KG1 (cell line): ENCODE results near the gene CCDC59.
"Not testable (repeated sequence)": the region's sequence is repeated elsewhere in the genome, so short reads cannot be mapped to it uniquely, and the experiment has no call there.

Experiments
- DNase-seq: peaks from one replicate; lab custom pipeline; 2025; lab: John Stamatoyannopoulos, UW

Gene CCDC59, protein sequence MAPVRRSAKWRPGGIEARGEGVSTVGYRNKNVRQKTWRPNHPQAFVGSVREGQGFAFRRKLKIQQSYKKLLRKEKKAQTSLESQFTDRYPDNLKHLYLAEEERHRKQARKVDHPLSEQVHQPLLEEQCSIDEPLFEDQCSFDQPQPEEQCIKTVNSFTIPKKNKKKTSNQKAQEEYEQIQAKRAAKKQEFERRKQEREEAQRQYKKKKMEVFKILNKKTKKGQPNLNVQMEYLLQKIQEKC

DNA sequence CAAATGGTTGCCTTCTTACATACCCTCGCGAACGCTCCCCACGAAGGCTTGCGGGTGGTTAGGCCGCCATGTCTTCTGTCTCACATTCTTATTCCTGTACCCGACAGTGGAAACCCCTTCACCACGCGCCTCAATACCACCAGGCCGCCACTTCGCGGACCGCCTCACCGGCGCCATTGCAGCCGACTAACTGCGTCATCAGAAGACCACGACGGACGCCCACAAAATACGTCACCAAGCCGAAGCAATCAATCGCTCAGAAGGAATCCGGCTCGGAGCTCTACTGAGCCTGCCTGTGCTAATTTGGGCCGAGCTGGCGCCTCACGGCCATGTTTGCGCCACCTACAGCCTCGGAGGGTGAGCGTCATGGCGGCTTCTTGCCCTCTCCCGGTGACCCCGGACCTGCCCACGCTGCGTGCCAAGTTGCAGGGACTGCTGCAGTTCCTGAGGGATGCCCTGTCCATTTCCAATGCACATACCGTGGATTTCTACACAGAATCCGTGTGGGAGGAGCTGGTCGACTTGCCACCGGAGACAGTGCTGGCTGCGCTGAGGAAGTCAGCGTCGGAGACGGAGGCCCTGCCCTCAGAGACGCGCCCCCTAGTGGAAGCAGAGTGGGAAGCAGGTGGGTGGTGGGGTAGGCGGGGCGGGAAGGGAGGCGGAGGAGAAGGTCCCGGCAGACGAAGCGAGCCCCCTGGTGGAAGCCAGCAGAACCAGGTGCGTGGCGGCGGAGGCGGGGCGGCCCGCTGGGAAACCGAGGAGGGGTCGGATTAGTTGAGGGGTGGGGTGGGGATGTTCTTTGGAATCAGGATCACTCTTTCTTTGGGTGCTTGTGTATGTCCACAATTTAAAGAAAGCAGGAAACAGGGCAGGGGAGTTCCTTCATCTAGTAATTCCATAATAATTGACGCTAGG, at the start of gene CCDC59, which contains the start of gene METTL25:
CCDC59 (minus strand) TSS at position 188 of the 915 bp plus-strand sequence; CDS start at position 177, 11 bp downstream.
METTL25 (plus strand) TSS at position 330 of the 915 bp plus-strand sequence; CDS start at position 367, 37 bp downstream.
- peak; percentile 93 for DNase-seq

DNA sequence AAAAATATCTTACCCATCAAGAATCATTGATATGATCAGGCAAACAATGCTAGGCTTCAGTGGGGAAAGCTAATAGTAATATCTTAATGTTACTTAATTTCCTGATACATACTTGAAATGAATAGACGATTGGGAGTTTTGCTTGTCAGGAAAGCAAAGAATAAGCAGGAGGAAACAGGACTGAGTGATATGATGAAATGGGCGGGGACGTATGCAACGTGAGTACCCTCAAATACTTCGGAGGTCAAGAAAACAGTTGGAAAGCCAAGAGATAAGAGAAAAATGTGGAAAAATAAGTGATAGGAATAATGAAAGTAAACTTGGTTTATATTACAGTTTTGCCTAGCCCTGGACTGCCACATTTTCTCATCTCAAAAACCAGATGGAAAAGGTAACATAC, 49.3 kb upstream of the CCDC59 start:
- no peak for DNase-seq

DNA sequence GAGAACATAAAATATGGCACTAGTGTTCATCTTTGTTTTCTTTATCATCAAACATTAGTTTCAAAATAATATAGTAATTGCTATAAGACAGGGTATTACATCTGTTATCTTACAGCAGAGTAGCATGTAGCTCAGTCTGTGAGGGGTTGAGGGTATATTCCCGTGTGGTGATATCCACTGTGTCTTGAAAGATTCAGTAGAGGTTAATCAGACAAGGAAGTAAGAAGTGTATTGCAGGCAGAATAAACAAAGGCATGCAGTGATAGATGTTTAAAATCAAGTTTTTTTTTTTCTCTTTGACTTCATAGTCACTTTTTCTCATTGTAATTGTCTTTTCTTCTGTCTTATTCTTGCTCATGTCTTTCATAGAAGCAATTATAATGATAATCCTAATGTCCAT, 48.5 kb upstream of the CCDC59 start:
- no peak for DNase-seq

DNA sequence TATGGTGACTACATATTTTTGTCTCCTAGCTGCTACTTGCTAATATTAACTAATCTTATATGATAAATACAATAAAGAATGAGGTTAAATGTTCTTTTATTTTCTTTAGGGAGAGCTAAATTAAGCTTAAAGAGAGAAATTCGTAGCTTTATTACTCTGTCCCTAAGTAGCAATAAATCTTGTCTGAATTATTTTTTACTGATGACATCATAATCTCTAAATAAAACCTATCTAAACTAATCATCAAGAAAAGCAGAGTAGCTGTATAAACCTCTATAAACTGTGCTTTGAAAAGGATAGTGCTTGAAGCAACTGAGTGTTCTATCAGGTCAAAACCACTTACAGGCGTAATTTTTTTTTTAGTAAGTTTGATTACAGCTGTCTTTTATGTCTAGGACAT, 42.6 kb upstream of the CCDC59 start:
- DNase-seq, result no peak

DNA sequence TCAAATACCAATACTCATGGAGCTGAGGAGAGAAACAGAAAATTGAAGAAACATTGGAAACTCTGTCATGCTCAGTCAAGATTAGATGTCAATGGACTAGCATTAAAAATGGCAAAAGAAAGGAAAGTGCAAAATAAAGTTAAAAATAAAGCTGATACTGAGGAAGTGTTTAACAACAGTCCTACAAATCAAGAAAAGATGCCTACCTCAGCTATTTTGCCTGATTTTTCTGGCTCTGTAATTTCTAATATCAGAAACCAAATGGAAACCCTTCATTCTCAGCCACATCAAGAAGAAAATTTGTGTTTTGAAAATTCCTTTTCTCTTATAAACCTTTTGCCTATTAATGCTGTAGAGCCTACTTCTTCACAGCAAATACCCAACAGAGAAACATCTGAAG, 40.7 kb upstream of the CCDC59 start:
- no peak for DNase-seq

DNA sequence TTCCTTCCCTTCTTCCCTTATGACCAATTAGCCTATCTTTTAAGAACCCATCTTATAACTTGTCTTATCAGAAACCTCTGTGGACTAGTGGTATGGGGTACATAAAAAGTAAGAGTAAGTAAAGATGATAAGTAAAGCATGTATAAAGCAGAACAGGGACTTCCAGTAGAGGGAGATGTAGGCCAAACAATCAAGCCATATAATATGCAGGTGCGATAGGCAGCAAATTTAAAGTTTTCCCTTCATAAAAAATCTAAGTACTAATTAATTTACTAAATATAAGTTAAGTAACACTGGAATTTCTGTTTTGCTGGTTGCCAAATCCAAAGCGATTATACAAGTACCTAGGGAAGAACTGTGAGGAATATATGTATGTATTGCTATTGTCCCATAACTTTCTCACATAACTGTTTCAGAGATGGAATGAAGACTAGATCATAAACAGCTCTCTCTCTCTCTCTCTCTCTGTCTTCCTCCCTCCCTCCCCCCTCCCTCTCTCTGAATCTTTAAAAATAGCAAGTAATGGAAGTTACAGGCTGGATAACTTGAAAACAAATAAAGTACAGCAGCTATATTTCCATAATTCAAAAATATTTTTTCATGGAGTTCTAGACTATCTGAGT, 25.9 kb upstream of the CCDC59 start:
- DNase-seq, result no peak

DNA sequence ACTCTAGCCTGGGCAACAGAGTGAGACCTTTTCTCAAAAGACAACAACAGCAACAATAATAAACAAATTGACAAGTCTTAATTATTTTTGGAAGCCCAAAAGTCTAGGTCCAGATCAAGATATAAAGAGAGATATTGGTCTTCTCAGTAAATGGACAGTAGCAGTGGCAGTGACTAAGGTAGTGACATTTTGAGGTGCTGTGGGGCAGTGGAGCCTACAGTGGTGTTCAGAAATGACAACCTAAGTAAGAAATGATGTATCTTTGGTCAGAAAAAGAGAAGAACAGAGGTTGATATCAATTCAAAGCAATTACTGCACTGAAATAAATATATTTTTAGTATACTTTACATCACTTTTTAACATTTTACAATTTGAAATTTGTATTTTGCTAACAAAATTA, 20.8 kb upstream of the CCDC59 start:
- DNase-seq, result no peak

DNA sequence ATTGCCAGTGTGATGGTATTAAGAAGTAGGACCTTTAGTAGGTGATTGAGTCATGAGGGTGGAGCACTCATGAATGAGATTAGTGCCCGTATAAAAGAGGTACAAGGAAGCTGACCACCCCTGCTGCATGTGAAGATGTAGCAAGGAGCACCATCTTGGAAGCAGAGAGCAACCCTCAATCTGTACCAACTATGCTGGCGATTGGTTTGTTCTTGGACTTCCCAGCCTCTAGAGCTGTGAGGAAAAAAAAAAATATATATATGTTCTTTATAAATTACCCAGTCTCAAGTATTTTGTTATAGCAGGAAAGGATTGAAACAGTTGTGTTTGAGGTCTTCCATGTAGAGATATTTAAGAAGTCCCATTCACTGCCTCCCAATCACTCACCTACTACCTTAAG, 17.0 kb upstream of the CCDC59 start:
- no peak for DNase-seq

DNA sequence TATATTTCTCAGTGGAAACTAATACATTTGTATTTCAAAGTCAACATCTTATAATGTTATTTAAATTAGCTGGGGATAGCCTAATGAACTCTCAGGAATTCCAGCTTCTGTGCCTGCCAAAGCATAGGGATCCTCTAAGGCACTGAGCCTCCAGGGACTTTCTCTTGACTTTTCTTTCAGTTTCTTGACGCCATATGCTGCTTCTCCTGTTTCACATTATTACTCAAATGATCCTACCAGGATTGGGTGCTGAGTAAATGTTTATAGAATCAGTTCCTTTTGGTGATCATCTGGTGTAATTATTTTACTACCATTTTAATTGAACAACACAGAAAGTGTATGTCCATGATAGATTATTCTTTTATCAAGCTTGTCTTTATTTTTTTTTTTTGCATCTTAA, 8.0 kb upstream of the CCDC59 start:
- DNase-seq, result no peak

DNA sequence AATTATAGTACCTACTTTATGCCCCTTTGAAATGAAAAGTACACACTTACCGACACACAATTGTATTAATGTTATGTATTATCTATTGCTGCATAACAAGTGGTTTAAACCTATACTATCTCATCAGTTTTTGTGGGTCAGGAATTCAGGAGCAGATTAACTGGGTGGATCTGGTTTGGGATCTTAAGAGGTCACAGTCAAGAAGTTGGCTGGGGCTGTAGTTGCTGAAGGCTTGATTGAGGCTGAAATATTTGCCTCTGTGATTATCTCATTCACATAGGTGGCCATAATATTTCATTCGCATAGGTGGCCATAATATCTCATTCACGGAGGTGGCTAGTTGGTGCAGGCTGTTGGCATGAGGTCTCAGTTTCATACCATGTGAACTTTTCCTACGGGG, 5.8 kb upstream of the CCDC59 start:
- no peak for DNase-seq

DNA sequence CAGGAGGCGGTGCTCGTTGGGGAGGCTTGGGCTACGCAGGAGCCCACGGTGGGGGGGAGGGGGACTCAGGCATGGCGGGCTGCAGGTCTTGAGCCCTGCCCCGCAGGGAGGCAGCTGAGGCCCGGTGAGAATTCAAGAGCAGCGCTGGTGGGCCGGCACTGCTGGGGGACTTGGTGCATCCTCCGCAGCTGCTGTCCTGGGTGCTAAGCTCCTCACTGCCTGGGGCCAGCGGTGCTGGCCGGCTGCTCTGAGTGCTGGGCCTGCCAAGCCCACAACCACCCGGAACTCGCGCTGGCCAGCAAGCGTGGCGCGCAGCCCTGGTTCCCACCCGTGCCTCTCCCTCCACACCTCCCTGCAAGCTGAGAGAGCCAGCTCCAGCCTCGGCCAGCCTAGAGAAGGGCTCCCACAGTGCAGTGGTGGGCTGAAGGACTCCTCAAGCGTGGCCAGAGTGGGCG, 3.3 kb upstream of the CCDC59 start:
- no peak for DNase-seq

DNA sequence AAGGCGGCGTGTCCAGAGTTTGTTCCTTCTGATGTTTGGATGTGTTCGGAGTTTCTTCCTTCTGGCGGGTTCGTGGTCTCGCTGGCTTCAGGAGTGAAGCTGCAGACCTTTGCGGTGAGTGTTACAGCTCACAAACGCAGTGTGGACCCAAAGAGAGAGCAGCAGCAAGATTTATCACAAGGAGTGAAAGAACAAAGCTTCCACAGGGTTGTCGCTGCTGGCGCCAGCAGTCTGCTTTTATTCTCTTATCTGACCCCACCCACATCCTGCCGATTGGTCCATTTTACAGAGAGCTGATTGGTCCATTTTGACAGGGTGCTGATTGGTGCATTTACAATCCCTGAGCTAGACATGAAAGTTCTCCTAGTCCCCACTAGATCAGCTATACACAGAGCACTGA, 2.6 kb upstream of the CCDC59 start:
- DNase-seq, result not testable (repeated sequence)

DNA sequence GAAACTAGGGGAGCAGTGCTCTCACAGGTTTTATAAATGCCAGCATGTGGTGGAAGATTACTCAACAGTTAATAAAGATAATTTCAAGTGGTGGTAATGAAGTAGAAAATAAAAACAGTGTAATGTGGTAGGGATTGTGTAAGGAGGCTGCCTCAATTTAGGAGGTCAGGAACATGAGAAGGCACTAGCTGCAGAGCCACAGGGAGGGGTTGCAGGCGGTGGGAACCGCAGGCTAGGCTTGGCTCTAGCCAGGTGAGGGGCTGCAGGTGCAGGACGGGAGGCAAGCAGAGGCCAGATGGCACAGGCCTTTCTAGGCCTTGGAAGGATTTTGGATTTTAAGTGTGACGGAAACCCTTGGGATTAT, 910 bp upstream of the CCDC59 start:
- DNase-seq, result no peak

DNA sequence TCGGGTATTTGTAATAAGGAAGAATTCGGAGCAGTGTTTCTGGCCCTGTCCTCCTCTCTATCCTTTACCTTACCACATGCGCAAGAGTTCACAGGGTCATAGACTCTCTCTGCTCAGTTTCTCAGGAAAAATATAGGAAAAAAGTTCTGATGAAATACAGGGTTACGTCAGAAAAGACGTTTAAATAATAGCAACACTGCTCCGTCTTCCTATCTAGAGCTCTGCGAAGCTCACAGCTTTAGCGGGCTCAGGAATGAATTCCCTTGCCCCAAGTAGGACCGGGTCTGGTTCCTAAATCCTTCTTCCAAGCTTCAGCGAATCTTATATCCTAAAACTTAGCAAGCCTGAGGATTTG, 365 bp downstream of the CCDC59 start:
- no peak for DNase-seq

DNA sequence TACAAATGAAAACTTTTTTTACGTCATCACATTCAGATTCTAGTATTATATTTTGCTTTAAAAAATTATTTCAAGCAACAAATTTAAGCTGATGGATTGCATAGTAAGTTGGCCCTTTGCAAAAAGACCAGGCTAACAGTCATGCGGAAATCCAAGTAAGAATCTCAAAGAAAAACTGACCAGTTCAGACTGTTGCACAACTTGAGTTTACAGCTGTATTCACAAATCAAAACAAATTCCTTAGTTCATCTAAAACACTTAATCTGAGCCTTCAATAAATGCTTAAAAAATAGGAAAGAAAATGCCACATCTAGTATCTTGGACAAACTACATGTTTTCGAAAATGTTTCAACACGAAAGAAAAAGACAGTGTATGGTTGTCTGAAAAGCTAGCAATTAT, 847 bp downstream of the CCDC59 start:
- no peak for DNase-seq

DNA sequence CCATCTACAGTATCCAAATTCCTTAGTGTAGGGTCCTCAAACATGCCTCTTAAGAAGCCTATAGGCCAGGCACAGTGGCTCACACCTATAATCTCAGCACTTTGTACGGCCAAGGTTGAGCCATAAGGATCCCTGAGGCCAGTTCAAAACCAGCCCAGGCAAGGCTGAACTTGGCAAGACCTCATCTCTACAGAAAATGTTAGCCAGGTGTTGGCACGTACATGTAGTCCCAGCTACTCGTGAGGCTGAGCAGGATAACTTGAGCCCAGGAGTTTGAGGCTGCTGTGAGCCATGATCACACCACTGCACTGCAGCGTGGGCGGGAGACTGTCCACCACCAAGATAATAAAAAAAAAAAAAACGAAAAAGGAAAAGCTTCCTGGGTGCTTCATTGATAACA, 6.8 kb downstream of the CCDC59 start:
- DNase-seq, result no peak

DNA sequence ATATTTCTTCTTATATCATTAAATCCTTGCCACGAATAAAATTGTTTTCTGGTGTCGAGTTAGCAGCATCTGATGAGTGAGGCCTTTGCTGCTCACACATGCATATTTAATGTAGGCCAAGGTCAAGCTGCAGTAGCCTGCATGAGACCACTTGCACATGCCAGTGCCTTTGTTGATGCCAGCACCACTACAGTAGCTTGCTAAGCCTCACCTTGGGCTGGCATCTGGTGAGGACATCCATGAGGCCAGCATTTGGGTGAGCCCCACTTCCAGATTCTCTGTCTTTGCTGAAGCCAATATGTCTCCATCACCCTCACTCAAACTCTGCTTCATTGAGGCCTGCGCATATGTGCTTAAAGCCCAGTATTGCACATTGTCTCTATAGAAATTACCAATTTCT, 8.0 kb downstream of the CCDC59 start:
- DNase-seq, result no peak

DNA sequence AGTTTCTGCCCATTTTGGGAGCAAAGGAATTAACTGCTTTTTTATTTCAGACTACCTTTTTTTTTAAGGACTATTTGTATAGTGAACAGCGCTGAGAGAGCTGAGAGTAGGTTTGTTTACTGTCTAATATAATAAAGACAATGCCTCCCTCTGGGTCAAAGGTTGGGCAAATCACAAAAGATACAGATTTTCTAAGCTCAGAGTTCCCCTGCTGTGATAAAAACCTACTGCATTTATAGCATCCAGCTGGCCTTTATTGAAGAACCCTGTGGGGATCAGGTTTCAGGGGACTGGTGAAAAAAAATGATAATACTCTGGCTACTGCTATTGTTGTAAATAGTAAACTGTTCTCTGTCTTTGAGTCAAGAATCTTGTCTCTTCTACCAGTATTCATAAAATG, 28.7 kb downstream of the CCDC59 start:
- DNase-seq, result no peak

DNA sequence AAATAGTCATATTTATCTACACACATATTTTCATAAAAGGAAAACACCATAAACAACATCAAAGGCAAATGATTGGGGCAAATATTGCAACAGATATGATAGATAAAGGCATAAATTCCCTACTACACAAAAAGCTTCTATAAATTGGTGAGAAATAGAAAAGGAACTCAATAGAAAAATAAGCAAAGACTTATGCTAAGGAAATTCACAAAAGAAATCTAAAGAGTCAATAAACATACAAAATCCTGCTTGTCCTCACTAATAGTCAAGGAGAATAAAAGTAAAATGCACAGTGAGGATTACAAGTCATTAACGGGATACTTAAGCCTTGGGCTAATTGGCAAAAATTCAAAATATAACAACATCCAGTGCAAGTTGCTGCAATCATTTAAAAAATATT, 30.3 kb downstream of the CCDC59 start:
- DNase-seq, result no peak

DNA sequence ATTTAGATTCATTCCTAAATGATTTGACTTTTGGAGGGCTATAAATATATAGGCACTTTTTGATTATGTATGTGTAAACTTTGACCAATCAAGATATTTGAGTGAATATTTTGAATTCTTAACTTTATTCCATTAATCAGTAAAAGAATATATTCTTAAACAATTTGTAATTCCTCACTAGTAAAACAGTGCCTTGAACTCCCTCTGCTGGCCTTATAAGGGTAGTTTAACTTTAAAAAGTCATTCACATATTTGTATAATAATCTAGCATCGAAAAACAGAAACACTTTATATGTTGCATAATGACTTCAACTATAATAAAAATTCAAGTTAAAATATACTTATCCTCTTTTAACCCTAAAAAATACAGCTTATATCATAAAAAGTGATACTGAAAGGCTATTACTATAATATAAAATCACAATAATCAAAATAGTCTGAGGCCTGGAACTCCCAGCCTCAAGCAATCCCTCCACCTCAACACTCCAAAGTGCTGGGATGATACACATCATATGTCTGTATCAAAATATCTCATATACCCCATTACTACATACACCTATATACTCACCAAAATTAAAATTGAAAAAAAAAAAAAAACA, 31.2 kb downstream of the CCDC59 start:
- peak; percentile 4 for DNase-seq

DNA sequence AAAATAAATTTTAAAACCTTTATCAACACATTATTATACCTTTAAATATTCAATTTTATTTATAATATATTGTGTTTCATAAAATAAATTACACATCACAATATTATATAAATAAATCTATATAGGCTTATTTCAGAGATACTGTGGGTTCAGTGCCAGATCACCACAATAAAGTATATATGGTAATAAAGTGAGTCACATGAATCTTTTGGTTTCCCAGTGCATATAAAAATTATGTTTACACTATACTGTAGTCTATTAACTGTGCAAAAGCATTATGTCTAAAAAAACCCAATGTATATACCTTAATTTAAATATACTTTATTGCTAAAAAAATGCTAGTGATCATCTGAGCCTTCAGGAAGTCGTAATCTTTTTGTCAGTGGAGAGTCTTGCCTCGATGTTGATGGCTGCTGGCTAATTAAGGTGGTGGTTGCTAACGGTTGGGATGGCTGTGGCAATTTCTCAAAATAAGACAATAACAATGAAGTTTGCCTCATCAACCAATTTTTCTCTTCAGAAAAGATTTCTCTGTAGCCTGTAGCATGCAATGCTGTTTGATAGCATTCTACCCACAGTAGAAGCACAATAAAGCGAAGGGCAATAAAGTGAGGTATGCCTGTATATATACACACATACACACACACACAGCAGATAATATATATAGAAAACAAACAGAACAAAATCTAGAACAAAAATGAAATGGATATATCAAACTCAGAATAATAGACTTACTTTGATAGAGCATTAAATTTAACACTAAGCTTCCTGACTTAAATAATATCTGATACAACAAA, 32.4 kb downstream of the CCDC59 start:
- DNase-seq, result no peak

DNA sequence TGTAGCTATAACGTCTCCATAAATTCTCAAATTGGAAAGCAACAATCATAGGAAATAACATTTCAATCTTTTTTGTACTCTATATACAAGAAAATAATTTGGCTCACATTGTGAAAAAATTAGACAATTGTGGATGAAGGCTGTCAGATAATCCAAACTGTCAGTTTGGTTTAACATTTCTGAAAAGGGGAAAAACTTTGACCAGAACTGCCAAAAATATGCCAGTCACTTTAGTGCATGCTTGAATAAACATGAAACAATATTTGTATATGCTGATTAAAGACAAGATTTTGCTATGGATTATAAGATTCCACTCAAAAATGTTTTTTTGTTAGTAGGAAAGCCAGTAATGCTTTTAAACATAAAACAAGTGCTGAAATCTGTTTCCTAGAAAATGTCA, 38.9 kb downstream of the CCDC59 start:
- DNase-seq, result no peak
